Lower leg skin (tissue), 4 donors: ENCODE results near the gene CPSF4L. TPM values are rescaled to one million over a fixed set of nuclear protein-coding genes. Genes with fewer than 3 reads are reported as not detected.

Experiments used
- DNase-seq, 2 donors: peaks; one replicate each; pipeline ENCODE4 v3.0.0-alpha.2; 2019; ENCODE audit warnings: low spot score in 2 of 2
- H3K4me3 ChIP-seq: fragments of 200-600 bp; sonication (generic); 2 replicates; pipeline ENCODE4 v1.5.1; 2017; ENCODE audit warnings: mild to moderate bottlenecking, low read depth; ENCODE audit not compliant: poor library complexity, severe bottlenecking
- POLR2A ChIP-seq, 2 donors: fragments of 450-650 bp; IDR thresholded peaks; one replicate each; pipeline ENCODE4 v1.6.1; 2016 to 2017; ENCODE audit warnings: antibody characterized with exemption in 2 of 2, mild to moderate bottlenecking in 1 of 2, moderate library complexity in 1 of 2
- WGBS, 2 donors: methylation state at CpG; one replicate each; pipeline ENCODE4 v1.1.5; 2018; 5-methylcytosine and 5-hydroxymethylcytosine counted together
- intact Hi-C: fragments of 100-400 bp; cut with DNase I; formaldehyde crosslinking; loops from one replicate; pipeline ENCODE4 v1.15.0; 2023; ENCODE audit warnings: low total_unique reads
- total RNA-seq, 4 donors: library from RNA; depleted of rRNA; stranded (reverse); fragments of >200 nt; gene quantifications; one replicate each; pipeline ENCODE4 v1.1.0, GENCODE V29; 2016
- TF ChIP-seq, protein P1 (sequence below), 3 donors: fragments of 450-650 bp; IDR thresholded peaks; one replicate each; pipeline ENCODE4 v1.5.1; 2016; ENCODE audit warnings: antibody characterized with exemption in 3 of 3, mild to moderate bottlenecking in 3 of 3, moderate library complexity in 2 of 3

Gene CPSF4L
- total RNA-seq, 4 donors from 2014 or later = not detected

DNA sequence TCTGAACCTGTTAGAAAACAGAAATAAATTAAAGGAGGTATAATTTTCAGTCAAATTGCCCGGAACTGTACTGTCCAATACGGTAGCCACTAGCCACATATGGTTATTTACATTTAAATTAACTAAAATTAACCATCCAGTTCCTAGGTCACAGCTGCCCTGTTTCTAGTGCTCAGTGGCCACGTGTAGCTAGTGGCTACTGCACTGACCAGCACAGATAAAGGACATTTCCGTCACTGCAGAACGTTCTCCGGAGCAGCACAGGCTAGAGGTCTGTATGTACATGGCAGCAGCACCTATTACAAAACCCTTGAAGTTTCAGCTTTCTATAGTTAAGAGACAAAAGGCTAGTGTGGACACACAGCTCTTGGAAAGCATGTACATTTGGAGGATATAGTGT is 33.7 kb downstream of the CPSF4L start:
- DNase-seq = no peak
- 66 to 79% methylated on average over 6 of the region's 6 CpGs for WGBS, 2 donors
- TF ChIP-seq POLR2A (IDR thresholded peaks at IDR 0.05) = no peak
- TF ChIP-seq, protein P1, sequence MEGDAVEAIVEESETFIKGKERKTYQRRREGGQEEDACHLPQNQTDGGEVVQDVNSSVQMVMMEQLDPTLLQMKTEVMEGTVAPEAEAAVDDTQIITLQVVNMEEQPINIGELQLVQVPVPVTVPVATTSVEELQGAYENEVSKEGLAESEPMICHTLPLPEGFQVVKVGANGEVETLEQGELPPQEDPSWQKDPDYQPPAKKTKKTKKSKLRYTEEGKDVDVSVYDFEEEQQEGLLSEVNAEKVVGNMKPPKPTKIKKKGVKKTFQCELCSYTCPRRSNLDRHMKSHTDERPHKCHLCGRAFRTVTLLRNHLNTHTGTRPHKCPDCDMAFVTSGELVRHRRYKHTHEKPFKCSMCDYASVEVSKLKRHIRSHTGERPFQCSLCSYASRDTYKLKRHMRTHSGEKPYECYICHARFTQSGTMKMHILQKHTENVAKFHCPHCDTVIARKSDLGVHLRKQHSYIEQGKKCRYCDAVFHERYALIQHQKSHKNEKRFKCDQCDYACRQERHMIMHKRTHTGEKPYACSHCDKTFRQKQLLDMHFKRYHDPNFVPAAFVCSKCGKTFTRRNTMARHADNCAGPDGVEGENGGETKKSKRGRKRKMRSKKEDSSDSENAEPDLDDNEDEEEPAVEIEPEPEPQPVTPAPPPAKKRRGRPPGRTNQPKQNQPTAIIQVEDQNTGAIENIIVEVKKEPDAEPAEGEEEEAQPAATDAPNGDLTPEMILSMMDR (IDR thresholded peaks at IDR 0.05) = no peak
- no peak overlapping the region for H3K4me3 ChIP-seq
- intact Hi-C loops = no loop called here

DNA sequence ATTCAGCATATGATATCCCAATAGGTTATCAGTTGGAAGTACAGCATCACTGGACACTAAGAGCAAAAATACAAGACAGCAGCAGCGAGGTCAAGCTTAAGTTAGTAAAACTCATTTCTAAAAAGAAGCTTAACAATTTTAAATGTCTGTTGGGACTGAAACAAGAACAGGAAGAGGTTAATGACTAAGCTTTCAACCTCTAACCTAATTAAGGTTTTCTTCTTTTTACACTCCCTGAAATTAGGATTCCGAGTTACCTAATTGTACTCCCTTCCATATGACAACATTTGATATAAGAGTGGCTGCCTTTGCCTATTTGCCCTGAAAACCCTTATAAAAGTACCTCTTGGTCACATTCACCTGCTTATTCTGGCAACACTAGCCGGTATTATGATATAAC is 34.3 kb downstream of the CPSF4L start:
- WGBS, 2 donors = 62 to 67% methylated on average over 3 of the region's 3 CpGs
- no peak overlapping the region for H3K4me3 ChIP-seq
- TF ChIP-seq, protein P1 (IDR thresholded peaks at IDR 0.05) = no peak
- TF ChIP-seq POLR2A (IDR thresholded peaks at IDR 0.05) = no peak
- DNase-seq = no peak
- intact Hi-C loops = no loop called here

DNA sequence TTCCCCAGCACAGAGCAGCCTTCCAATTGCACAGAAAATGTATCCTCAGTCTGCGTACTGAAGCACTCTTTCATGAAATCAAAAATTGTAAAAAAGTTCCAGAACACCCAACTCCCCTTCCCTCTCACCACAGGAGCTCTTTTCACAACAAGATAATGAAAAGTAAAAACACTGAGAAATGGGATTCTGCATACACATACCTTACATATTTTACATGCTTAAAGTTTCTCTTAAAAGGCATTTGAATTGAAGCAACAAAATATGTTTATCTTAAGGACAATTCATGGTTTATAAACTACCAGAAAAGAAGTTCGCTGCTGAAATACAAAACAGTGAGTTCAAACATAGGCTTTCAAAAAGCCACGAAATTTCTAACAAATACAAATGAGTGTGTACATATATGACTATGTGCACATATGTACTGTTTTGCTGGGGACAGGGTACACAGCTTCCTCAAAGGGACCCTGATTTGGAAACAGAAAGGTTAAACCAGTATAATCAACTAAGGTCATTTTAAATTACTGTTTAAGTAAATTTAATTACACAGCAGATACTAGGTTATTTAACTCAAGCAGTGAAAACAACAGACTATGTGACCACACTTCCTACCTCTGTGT is 35.0 kb downstream of the CPSF4L start:
- H3K4me3 ChIP-seq = no peak overlapping the region
- TF ChIP-seq, protein P1 (IDR thresholded peaks at IDR 0.05) = no peak
- TF ChIP-seq POLR2A (IDR thresholded peaks at IDR 0.05) = no peak
- intact Hi-C loops = no loop called here
- 72 to 82% methylated on average over 3 of the region's 3 CpGs for WGBS, 2 donors
- no peak for DNase-seq

DNA sequence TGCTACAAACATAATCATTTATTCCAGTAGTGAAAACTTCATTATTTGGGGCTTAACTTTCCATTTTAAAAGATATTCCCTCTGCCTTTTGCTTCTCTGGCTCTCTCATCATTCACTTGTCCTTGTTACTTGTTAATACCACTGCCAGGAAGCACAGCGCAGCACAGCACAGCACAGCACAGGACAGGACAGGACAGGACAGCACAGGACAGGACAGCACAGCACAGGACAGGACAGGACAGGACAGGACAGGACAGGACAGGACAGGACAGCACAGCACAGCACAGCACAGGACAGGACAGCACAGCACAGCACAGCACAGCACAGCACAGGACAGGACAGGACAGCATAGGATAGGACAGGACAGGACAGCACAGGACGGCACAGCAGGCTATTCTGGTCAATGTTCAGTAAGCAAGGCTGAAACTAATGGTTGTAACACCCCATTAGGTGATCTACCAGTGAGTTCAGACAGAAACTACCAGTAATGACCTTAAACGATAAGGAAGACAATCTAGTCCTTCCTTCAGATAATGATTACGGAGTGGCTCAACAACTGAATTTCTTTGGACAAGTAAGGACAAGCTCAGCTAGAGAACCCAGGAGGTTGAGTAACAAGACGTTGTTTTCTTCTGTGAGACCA is 36.9 kb downstream of the CPSF4L start:
- intact Hi-C loops = no loop called here

DNA sequence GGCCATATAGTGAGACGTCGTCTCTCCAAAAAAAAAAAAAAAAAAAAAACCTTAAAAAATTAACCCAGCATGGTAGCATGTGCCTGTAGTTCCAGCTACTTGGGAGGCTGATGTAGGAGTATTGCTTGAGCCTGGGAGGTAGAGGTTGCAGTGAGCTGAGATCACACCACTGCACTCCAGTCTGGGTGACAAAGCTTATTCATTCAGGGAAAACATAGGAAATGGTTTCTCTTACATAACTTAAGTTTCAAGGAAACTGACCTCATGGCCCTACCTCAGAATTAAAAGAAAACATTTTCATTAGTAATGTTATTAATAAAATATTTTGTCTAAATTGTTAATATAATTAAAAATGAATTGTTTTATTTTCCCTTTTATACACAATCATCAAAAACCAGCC is 37.4 kb downstream of the CPSF4L start:
- 89 to 93% methylated on average over 2 of the region's 2 CpGs for WGBS, 2 donors
- intact Hi-C loops = no loop called here
- no peak overlapping the region for H3K4me3 ChIP-seq
- DNase-seq = no peak
- TF ChIP-seq POLR2A (IDR thresholded peaks at IDR 0.05) = no peak
- TF ChIP-seq, protein P1 (IDR thresholded peaks at IDR 0.05) = no peak

More for the DNA sequence above, 36.9 kb downstream of the CPSF4L start:
- TF ChIP-seq POLR2A (IDR thresholded peaks at IDR 0.05) = no peak
- TF ChIP-seq, protein P1 (IDR thresholded peaks at IDR 0.05) = no peak
- WGBS, 2 donors = 62 to 67% methylated on average over 5 of the region's 5 CpGs
- H3K4me3 ChIP-seq = no peak overlapping the region
- DNase-seq = no peak
